ENCODE measurements around the gene HMG20A. TPM values are rescaled to one million over a fixed set of nuclear protein-coding genes. Genes with fewer than 3 reads are reported as not detected.

Gene HMG20A
- total RNA-seq, 2 donors from 2014 or later = 15.9 to 51.4 TPM

DNA sequence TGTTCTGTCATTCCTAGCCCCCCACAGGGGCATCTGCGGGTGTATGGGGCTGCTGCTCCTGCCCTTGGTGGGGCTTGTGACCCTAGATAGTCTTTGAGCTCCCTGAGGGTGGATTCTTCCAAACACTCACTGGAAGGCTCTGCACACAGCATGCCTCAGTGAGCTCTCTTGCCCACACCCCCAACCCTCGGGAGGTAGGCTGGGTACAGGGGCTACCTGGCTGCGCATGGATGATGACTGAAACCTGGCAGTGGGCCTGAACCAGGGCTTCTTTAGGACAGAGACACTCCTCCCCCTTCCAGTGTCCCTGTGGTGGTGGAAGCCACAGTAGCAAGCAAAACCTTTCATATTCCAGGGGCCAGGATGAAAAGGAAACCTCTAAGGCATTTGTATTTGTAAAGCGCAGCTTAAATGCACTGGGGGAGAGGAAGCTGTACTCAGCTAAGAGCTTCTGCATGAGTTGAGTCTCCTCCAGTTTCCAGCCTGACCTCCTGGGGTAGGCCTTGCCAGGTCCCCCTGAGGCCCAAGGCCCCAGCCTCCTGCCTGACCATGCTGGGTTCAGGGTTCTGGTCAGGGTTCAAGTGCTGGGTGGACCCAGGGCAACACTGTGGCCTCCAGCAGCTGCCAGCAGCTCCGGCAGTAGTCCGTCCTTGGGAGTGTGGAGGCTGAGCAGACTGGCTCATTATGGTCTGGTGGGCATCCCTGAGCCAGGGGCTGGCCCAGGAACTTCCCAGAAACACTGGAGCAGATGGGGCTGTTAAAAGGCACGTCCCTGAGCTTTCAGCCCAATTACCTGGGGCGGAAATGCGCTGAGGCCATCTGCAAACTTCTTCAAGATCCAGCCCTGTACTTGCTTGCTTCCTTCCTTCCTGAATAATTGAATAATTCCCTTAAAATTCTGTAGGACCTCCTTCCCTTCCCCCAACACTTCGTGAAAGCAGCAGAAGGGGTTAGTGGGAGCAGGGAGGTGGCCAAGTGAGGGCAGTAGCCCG lies 89.7 kb downstream of the HMG20A start:
- H3K36me3 ChIP-seq = no peaks in the 10 kb centered on the region
- DNase-seq (ENCODE audit: low spot score) = no peak
- WGBS = 86% methylated on average over 11 of the region's 11 CpGs
- no peaks in the 10 kb centered on the region for H3K9me3 ChIP-seq
- H3K4me1 ChIP-seq (replicated peaks) = peaks cover 6% of the 10 kb centered on the region
- no peaks in the 10 kb centered on the region for H3K27me3 ChIP-seq (replicated peaks; ENCODE audit: insufficient read depth)
- H3K4me3 ChIP-seq = no peak overlapping the region
- intact Hi-C loops (cut with DNase I) = no loop called here
- TF ChIP-seq CTCF (IDR thresholded peaks at IDR 0.05) (no peak), POLR2A (IDR thresholded peaks at IDR 0.05) (no peak), POLR2AphosphoS5 (IDR thresholded peaks at IDR 0.05) (no peak)
- H3K27ac ChIP-seq = no peak overlapping the region

DNA sequence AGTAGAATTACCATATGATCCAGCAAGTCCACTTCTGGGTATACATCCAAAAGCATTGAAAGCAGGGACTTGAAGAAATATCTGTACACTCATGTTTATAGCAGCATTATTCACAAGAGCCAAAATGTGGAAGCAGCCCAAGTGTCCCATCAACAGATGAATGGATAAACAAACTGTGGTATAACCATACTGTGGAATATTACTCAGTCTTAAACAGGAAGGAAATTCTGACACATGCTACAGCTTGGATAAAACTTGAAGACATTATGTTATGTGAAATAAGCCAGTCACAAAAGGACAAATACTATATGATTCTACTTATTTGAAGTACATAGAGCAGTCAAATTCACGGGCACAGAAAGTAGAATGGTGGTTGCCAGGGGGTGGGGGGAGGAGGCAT lies 91.2 kb downstream of the HMG20A start:
- intact Hi-C loops (cut with DNase I) = no loop called here
- Histone ChIP-seq H3K27me3 (replicated peaks; ENCODE audit: insufficient read depth) (no peaks in the 10 kb centered on the region), H3K27ac (no peak overlapping the region), H3K36me3 (no peaks in the 10 kb centered on the region), H3K4me3 (no peak overlapping the region), H3K4me1 (replicated peaks) (peaks cover 6% of the 10 kb centered on the region), H3K9me3 (no peaks in the 10 kb centered on the region)
- TF ChIP-seq POLR2A (IDR thresholded peaks at IDR 0.05) (no peak), CTCF (IDR thresholded peaks at IDR 0.05) (no peak), POLR2AphosphoS5 (IDR thresholded peaks at IDR 0.05) (no peak)
- 96% methylated on average over 1 of the region's 1 CpG for WGBS
- no peak for DNase-seq (ENCODE audit: low spot score)

- no peaks in the 10 kb centered on the region for H3K36me3 ChIP-seq
- H3K27me3 ChIP-seq (replicated peaks; ENCODE audit: insufficient read depth) = no peaks in the 10 kb centered on the region
- H3K27ac ChIP-seq = no peak overlapping the region
- H3K4me3 ChIP-seq = no peak overlapping the region
- no peak for TF ChIP-seq CTCF (IDR thresholded peaks at IDR 0.05)
- no peak for TF ChIP-seq POLR2AphosphoS5 (IDR thresholded peaks at IDR 0.05)
- no peak for TF ChIP-seq POLR2A (IDR thresholded peaks at IDR 0.05)
- no peak for DNase-seq (ENCODE audit: low spot score)
- H3K4me1 ChIP-seq (replicated peaks) = peaks cover 2% of the 10 kb centered on the region
- WGBS = 94% methylated on average over 4 of the region's 4 CpGs
- intact Hi-C loops (cut with DNase I) = no loop called here
- no peaks in the 10 kb centered on the region for H3K9me3 ChIP-seq
Observed at GRCh38 chr15:77513226-77513625, 92.5 kb downstream of the HMG20A start.

GRCh38 chr15:77514641-77515402 lies 94.1 kb downstream of the HMG20A start:
- no peaks in the 10 kb centered on the region for H3K9me3 ChIP-seq
- WGBS = 78% methylated on average over 11 of the region's 11 CpGs
- DNase-seq (ENCODE audit: low spot score) = no peak
- no peak overlapping the region for H3K4me3 ChIP-seq
- H3K27ac ChIP-seq = no peak overlapping the region
- intact Hi-C loops (cut with DNase I) = no loop called here
- no peaks in the 10 kb centered on the region for H3K27me3 ChIP-seq (replicated peaks; ENCODE audit: insufficient read depth)
- no peaks in the 10 kb centered on the region for H3K36me3 ChIP-seq
- no peaks in the 10 kb centered on the region for H3K4me1 ChIP-seq (replicated peaks)
- TF ChIP-seq POLR2AphosphoS5 (IDR thresholded peaks at IDR 0.05) (no peak), CTCF (IDR thresholded peaks at IDR 0.05) (no peak), POLR2A (IDR thresholded peaks at IDR 0.05) (no peak)

Data from prostate gland (tissue), 2 donors.